HG02763 (cell line): Measurements from ENCODE around the gene CST3.

Experiments
- ATAC-seq: cut with Tn5 transposase; IDR thresholded peaks from one replicate; pipeline ENCODE4 v1.9.1; 2021; ENCODE audit warnings: mild to moderate bottlenecking, moderate library complexity; ENCODE audit not compliant: unreplicated experiment

Gene CST3

GRCh38 chr20:23605867-23606651, 31.7 kb downstream of the CST3 start, which contains the start of gene CST9:
TSS of gene CST9 (minus strand) at chr20:23605917. CDS start at chr20:23605864, 53 bp downstream.
- no peak for ATAC-seq

DNA sequence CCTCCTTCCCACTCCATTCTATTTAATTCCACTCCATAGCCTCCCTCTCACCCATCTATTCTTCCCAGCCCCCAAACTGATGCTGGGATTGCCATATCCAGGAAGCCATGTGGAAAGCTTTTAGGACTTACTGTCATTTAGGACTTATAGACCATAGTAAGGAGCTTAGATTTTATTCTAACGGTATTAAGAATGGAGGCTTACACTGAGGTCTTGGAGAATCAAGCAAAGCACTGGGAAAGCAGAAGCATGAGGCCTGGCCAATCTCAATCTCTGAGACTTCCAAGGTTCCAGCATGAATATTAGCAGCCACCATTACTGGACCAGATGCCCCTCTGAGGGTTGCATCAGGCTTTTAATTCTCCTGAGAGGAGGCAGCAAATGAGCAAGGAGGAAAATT, 33.4 kb downstream of the CST3 start:
- ATAC-seq: no peak

GRCh38 chr20:23603321-23603720, 34.4 kb downstream of the CST3 start:
- ATAC-seq: no peak

- no peak for ATAC-seq
These were observed 35.1 kb downstream of the CST3 start for GRCh38 chr20:23602699-23603098.

DNA sequence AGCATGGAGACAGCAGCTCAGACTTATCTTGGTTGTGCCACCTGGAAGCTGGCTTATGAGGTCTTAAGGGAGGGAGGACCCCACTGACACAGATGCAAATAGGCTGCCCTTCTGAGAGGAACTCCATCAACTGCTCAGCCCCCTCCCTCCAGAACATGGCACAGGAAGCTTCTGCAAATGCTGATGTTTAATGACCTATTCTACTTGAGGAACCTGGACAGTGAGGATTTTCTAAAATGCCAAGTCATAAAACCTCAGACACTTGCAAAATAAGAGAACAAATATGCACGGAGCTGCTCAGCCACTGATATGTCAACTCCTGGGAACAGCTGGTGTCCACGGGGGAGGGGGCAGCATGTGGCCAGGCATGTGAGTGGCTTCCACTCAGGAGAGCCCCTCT, 35.5 kb downstream of the CST3 start:
- ATAC-seq: no peak

DNA sequence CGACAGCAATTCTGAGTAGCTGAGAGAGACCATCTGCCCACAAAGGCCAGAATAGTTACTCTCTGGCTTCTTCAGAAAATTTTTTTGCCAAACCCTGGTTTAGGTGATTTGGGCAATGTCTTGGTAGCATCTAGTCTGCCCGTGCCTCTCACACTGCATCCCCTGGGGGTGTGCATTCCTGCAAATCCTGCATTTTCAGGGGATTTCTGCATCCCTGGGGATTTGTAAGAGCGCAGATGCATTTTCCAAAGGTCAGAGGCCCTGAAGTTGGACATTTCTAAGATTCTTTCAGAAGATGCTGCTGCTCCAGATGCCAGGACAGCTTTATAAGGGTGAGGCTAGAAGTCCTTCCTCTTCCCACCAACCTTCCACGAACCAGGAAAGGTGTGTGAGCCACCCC, 36.0 kb downstream of the CST3 start:
- ATAC-seq: no peak

DNA sequence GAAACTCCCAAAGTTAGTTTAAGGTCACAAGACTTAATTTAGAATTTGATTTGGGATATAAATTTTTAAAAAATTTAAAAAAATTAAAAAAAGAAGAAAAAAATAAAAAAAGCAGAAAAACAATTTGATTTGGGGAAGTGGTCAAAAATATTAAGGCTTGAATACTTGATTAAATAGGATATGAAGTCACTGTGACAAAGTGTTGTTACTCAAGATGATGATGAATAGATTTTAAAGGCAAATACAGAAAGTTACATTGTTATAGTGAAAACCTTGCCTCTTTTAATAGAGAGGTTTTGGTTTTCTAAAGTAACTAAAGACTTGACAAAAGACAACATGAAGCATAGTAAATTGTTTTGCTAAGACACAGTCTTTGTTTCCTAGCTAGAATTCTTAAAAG, 39.3 kb downstream of the CST3 start:
- no peak for ATAC-seq

GRCh38 chr20:23596579-23597250, 41.0 kb downstream of the CST3 start:
- ATAC-seq: no peak

- no peak for ATAC-seq
These were observed 41.8 kb downstream of the CST3 start for GRCh38 chr20:23595941-23596340.

- ATAC-seq: no peak
These were observed 49.0 kb downstream of the CST3 start for GRCh38 chr20:23588434-23589403.

GRCh38 chr20:23587631-23588030, 50.1 kb downstream of the CST3 start:
- no peak for ATAC-seq

GRCh38 chr20:23586735-23587525, 50.8 kb downstream of the CST3 start:
- ATAC-seq: no peak

GRCh38 chr20:23585808-23586734, 51.7 kb downstream of the CST3 start:
- no peak for ATAC-seq

DNA sequence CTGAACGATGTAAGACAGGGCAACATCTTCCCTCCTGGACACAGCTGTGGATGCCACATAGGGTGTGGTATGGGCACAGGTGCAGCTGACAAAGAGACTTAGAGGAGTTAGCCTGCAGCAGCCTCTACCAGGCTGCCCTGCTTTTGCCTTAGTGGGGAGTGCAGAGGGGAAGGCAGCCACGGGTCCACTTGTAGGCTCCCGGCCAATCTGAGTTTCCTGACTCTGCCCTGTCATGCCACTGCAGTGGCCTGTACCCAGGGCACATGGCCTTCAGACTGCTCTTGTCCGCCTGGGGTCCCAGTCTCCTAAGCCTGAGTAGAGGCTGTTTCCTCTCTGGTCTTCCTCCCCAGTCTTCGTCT, 52.3 kb downstream of the CST3 start:
- no peak for ATAC-seq

DNA sequence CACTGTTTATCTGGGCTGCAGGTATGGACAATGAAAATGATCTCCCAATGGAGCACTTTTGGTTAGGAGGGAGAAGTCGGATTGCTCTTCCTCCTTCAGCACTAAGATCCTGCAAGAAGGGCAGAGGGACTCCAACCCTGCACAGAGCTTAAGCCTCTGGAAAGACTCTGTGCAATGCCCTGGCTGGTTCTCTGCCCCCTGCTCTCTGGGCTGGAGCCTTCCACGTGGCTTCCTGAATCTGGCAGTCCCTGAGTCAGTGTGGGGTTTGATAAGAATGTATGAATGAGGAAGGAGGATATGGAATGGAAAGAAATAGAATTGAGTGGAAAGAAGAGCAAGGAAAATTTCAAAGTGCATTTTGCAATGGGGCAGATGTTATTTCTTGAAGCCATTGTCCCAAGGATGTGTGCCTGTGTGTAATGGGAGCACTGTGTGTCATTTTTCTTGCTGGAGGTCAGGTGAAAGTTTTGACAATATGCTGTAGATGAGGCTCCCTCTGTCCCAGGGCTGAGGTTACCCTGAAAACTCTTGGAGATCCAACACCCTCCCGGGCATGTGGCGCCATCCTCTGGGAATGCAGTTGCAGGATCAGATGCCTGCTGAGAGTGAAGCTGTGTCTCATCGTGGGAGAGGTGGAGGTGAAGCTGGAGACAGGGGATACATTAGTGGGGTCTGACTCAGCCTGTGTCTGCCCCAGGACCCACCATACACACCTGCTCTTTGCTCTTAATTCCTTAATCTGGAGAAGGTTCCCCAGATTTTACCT, 53.1 kb downstream of the CST3 start:
- no peak for ATAC-seq
